K562 (cell line): ENCODE results near the gene TXNRD1. TPM values are rescaled to one million over a fixed set of nuclear protein-coding genes. Genes with fewer than 3 reads are reported as not detected.

Source experiments
- ATAC-seq: fragments of 200-7000 bp; cut with Tn5 transposase; 3 replicates; pipeline ENCODE4 v1.9.1; 2020; ENCODE audit warnings: moderate library complexity
- BruUV-seq: library from RNA; stranded (reverse); fragments of 400-500 nt; replicated peaks from 2 replicates; lab custom pipeline; 2021; lab: Mats Ljungman, UMichigan
- CTCF ChIA-PET: fragments of 300-600 bp; formaldehyde crosslinking; extraction: SDS; loops from one replicate; lab custom pipeline; 2021; ENCODE audit warnings: low intra/inter-chr PET ratio; lab: Yijun Ruan, JAX
- POLR2A ChIA-PET: fragments of 300-600, 350-650 bp; sonication (Branson Sonifier 250); formaldehyde crosslinking; extraction: SDS; loops from one replicate; lab custom pipeline; 2021; ENCODE audit warnings: antibody characterized with exemption, inconsistent platforms; lab: Yijun Ruan, JAX
- DNase-seq, 4 experiments: peaks; one replicate each; pipeline versions ENCODE4 v3.0.0 to v3.0.0-alpha.2; 2011 to 2018; ENCODE audit warnings: low spot score in 3 of 4, mixed read lengths in 3 of 4; ENCODE audit errors: extremely low read depth in 1 of 4
- FAIRE-seq: peaks from 2 replicates; lab custom pipeline; 2011; peaks lifted over from hg19 to GRCh38; lab: Jason Lieb, UNC
- H2AFZ ChIP-seq: 2 replicates; pipeline ENCODE4 v1.6.0; 2011; ENCODE audit warnings: low read depth, low read length, control low read depth, inconsistent platforms
- H3K27ac ChIP-seq: fragments of 200-600 bp; 3 replicates; pipeline ENCODE4 v1.8.0; 2011; ENCODE audit warnings: low read depth, mild to moderate bottlenecking, control low read depth, inconsistent platforms, low read length, moderate library complexity, mixed read lengths; ENCODE audit errors: extremely low read depth
- H3K27me3 ChIP-seq, 2 experiments: fragments of 300-600 bp in 1 of 2; 2 replicates in 1 of 2; 3 replicates in 1 of 2; pipeline versions ENCODE4 v1.6.0 to v1.8.0; 2011; ENCODE audit warnings: inconsistent platforms in 2 of 2, low read length in 2 of 2, mild to moderate bottlenecking in 1 of 2, mixed read lengths in 1 of 2, moderate library complexity in 1 of 2; ENCODE audit not compliant: control insufficient read depth in 2 of 2, insufficient read depth in 2 of 2
- H3K36me3 ChIP-seq: fragments of 300-600 bp; 3 replicates; pipeline ENCODE4 v1.8.0; 2011; ENCODE audit warnings: mild to moderate bottlenecking, low read length, inconsistent platforms; ENCODE audit not compliant: control insufficient read depth, insufficient read depth
- H3K4me1 ChIP-seq, 2 experiments: fragments of 200-600 bp in 1 of 2; replicated peaks in 1 of 2; 2 replicates in 1 of 2; 3 replicates in 1 of 2; pipeline versions ENCODE4 v1.5.1 to v1.8.0; 2011; ENCODE audit warnings: inconsistent platforms in 2 of 2, low read length in 2 of 2, mild to moderate bottlenecking in 1 of 2, mixed read lengths in 1 of 2, moderate library complexity in 1 of 2; ENCODE audit not compliant: control insufficient read depth in 2 of 2, insufficient read depth in 2 of 2
- H3K4me2 ChIP-seq: 2 replicates; pipeline ENCODE4 v1.6.1; 2011; ENCODE audit warnings: low read length, control low read depth, inconsistent platforms, mixed read lengths; ENCODE audit not compliant: insufficient read depth
- H3K4me3 ChIP-seq: fragments of 200-600 bp; sonication (generic), shearing (Covaris generic); 2 replicates; pipeline ENCODE4 v1.5.1; 2016; ENCODE audit warnings: control low read depth, inconsistent platforms
- H3K79me2 ChIP-seq: fragments of 200-600 bp; 3 replicates; pipeline ENCODE4 v1.8.0; 2011; ENCODE audit warnings: low read length, inconsistent platforms; ENCODE audit not compliant: control insufficient read depth, insufficient read depth
- H3K9ac ChIP-seq, 2 experiments: 2 replicates each; pipeline versions ENCODE4 v1.6.0 to v1.6.1; 2011; ENCODE audit warnings: low read depth in 2 of 2, low read length in 2 of 2, control low read depth in 1 of 2, inconsistent platforms in 1 of 2, mild to moderate bottlenecking in 1 of 2, mixed read lengths in 1 of 2; ENCODE audit not compliant: insufficient read depth in 1 of 2
- H3K9me1 ChIP-seq: one replicate; pipeline ENCODE4 v1.6.0; 2011; ENCODE audit warnings: inconsistent platforms, mild to moderate bottlenecking, low read length, moderate library complexity; ENCODE audit not compliant: control insufficient read depth, insufficient read depth
- H3K9me3 ChIP-seq: replicated peaks from 2 replicates; pipeline ENCODE4 v1.5.1; 2011; ENCODE audit warnings: low read depth, low read length, inconsistent platforms; ENCODE audit not compliant: control insufficient read depth, insufficient read depth
- H4K20me1 ChIP-seq: replicated peaks from 2 replicates; pipeline ENCODE4 v1.6.1; 2011; ENCODE audit warnings: low read length, inconsistent platforms, mixed read lengths; ENCODE audit not compliant: control insufficient read depth, insufficient read depth
- HDAC2 ChIP-seq: fragments of 450-650 bp; IDR thresholded peaks from 2 replicates; pipeline ENCODE4 v1.6.1; 2016; ENCODE audit warnings: mild to moderate bottlenecking
- HMG20B ChIP-seq: fragments of 250-450 bp; sonication (Bioruptor Pico); IDR thresholded peaks from 2 replicates; pipeline ENCODE4 v1.5.0; 2021; ENCODE audit warnings: mild to moderate bottlenecking
- HNRNPK ChIP-seq: fragments of 200-400 bp; formaldehyde crosslinking; IDR thresholded peaks from one replicate; pipeline ENCODE4 v1.6.1; 2018; ENCODE audit warnings: mild to moderate bottlenecking, low read depth, low read length; ENCODE audit not compliant: poor library complexity, severe bottlenecking
- KLF1 ChIP-seq: fragments of 450-650 bp; IDR thresholded peaks from 2 replicates; pipeline ENCODE4 v1.6.1; 2016; ENCODE audit warnings: missing genetic modification characterization, missing compliant biosample characterization
- MTA2 ChIP-seq: fragments of 450-650 bp; IDR thresholded peaks from 2 replicates; pipeline ENCODE4 v1.6.1; 2016; ENCODE audit warnings: low read depth
- THRAP3 ChIP-seq: fragments of 450-650 bp; IDR thresholded peaks from 2 replicates; pipeline ENCODE4 v1.6.1; 2016; ENCODE audit warnings: mild to moderate bottlenecking, inconsistent platforms, borderline replicate concordance
- WGBS: fragments of 100-300 bp; shearing (Covaris generic); methylation state at CpG from one replicate; pipeline ENCODE4 v1.1.6; 2016; ENCODE audit warnings: low coverage, mixed read lengths; ENCODE audit not compliant: insufficient coverage; ENCODE audit errors: missing lambda C conversion rate; 5-methylcytosine and 5-hydroxymethylcytosine counted together
- in situ Hi-C: fragments of 300-500 bp; cut with MboI; formaldehyde crosslinking; loops from 4 replicates; pipeline ENCODE4 v1.15.0; 2018; ENCODE audit warnings: inconsistent platforms, mixed read lengths
- intact Hi-C: fragments of 100-400 bp; cut with micrococcal nuclease; formaldehyde crosslinking; loops from 2 replicates; pipeline ENCODE4 v1.14.2; 2022
- polyA plus RNA-seq, 8 experiments: library from polyadenylated mRNA; depleted of rRNA in 4 of 8; stranded (reverse) in 5 of 8; unstranded in 3 of 8; fragments of >200 nt; fragmentation: Nextera tagmentation in 2 of 8; fragmentation: Illumina TruSeq in 1 of 8; extraction: Ambion mirVana in 2 of 8; extraction: Trizol in 1 of 8; gene quantifications; 2 replicates each; pipeline versions ENCODE4 v1.2.1 to v1.2.3, GENCODE V29; 2011 to 2014; ENCODE audit warnings: inconsistent platforms in 1 of 8, missing spikeins in 1 of 8
- total RNA-seq, 7 experiments: library from RNA; depleted of rRNA in 6 of 7; stranded (reverse); fragments of >200 nt in 6 of 7; fragmentation: Illumina TruSeq in 2 of 7; extraction: Trizol in 2 of 7; gene quantifications; 2 replicates each; pipeline versions ENCODE4 v1.2.1 to v1.2.3, GENCODE V29; 2011 to 2021; ENCODE audit warnings: low replicate concordance in 1 of 7
- TF ChIP-seq, protein P1 (sequence below): fragments of 250-450 bp; sonication (Bioruptor Pico); IDR thresholded peaks from 2 replicates; pipeline ENCODE4 v1.6.1; 2021; ENCODE audit warnings: mild to moderate bottlenecking
- TF ChIP-seq, protein P2 (sequence below): IDR thresholded peaks from 2 replicates; pipeline ENCODE4 v1.6.1; 2011; ENCODE audit warnings: borderline replicate concordance, low read depth, mild to moderate bottlenecking, moderate library complexity, low read length; ENCODE audit not compliant: insufficient read depth, poor library complexity, severe bottlenecking

The TXNRD1 gene
- total and polyA plus RNA-seq, 9 of the 15 experiments (the other 6 are each of a cell fraction or from before 2014, with no cell fraction given) = 107 to 189 (median 146) TPM

DNA sequence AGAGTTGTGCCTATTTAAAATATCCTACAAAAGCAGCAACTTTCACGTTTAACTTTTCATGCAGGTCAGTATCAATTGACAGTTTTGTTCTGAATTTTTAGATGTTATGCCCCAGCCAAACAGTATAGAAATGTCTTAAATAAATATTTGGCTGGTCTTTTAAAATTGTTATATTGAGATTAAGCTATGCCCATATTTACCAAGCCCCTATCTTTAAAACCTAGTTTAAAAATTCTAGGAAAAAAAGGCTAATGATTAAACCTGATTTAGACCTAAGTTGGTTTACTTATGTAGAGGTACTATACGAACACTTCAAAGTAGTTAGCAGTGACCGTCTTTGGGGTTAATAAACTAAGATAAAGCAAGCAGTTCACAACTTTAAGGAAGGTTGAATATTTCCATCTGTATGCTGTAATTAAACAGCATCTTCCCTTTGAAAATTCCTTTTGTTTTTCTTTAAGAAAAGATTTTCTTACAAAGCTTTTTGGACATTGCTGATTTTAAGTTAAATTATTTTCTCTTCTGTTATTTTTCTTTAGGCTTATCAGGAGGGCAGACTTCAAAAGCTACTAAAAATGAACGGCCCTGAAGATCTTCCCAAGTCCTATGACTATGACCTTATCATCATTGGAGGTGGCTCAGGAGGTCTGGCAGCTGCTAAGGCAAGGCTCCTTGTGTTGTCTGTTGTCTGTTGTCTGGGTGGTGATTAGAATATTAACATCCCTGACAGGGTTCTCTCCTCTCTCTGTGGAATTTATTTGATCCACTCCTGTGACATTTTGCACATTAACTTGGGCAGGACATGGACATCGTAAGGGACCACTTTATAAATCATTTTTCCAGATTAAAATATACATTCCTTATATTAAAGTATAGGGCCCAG is 95.4 kb downstream of the TXNRD1 start:
- H4K20me1 ChIP-seq = peaks cover 15% of the 10 kb centered on the region
- no peak overlapping the region for H3K27ac ChIP-seq
- DNase-seq (no peak), ATAC-seq (no peak), FAIRE-seq (peak; percentile 6)
- CTCF ChIA-PET = no interaction called here
- TF ChIP-seq HNRNPK (no peak), MTA2 (no peak), HDAC2 (no peak), HMG20B (CRISPR knock-in tag) (no peak), KLF1 (no peak), THRAP3 (no peak)
- TF ChIP-seq, protein P1, sequence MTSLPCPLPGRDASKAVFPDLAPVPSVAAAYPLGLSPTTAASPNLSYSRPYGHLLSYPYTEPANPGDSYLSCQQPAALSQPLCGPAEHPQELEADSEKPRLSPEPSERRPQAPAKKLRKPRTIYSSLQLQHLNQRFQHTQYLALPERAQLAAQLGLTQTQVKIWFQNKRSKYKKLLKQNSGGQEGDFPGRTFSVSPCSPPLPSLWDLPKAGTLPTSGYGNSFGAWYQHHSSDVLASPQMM = no peak
- TF ChIP-seq, protein P2, sequence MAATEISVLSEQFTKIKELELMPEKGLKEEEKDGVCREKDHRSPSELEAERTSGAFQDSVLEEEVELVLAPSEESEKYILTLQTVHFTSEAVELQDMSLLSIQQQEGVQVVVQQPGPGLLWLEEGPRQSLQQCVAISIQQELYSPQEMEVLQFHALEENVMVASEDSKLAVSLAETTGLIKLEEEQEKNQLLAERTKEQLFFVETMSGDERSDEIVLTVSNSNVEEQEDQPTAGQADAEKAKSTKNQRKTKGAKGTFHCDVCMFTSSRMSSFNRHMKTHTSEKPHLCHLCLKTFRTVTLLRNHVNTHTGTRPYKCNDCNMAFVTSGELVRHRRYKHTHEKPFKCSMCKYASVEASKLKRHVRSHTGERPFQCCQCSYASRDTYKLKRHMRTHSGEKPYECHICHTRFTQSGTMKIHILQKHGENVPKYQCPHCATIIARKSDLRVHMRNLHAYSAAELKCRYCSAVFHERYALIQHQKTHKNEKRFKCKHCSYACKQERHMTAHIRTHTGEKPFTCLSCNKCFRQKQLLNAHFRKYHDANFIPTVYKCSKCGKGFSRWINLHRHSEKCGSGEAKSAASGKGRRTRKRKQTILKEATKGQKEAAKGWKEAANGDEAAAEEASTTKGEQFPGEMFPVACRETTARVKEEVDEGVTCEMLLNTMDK = no peak
- intact Hi-C loops = no loop called here
- H3K27me3 ChIP-seq = no peaks in the 10 kb centered on the region
- peaks cover 0 to 3% of the 10 kb centered on the region in 2 experiments; a peak in 2 of 5 replicates for H3K4me1 ChIP-seq
- in situ Hi-C loops = no loop called here
- H3K4me2 ChIP-seq = no peak overlapping the region
- peaks cover 89% of the 10 kb centered on the region for H3K36me3 ChIP-seq
- H3K4me3 ChIP-seq = no peak overlapping the region
- no peak overlapping the region for H2AFZ ChIP-seq
- H3K9me1 ChIP-seq = no peaks in the 10 kb centered on the region
- POLR2A ChIA-PET = interaction anchor here (0.6 to 1.0 kb wide), 4 partner anchors 10 to 23 kb away, joined by 3 to 4 read pairs (median 3); no protein-coding TSS in a partner anchor
- H3K9ac ChIP-seq = no peak overlapping the region
- no peaks in the 10 kb centered on the region for H3K9me3 ChIP-seq
- H3K79me2 ChIP-seq = peaks cover 71% of the 10 kb centered on the region
- BruUV-seq = no TSS peak
- WGBS = 75% methylated on average over 5 of the region's 5 CpGs
